IPS-18a (cell line): ENCODE measurements around the gene SLC12A6.
"Not testable (repeated sequence)": the region's sequence is repeated elsewhere in the genome, so short reads cannot be mapped to it uniquely, and the experiment has no call there.

Experiments used
- H3K27ac ChIP-seq: one replicate; pipeline ENCODE4 v1.5.1; 2013; ENCODE audit warnings: low read length
- H3K27me3 ChIP-seq: one replicate; pipeline ENCODE4 v1.6.1; 2013; ENCODE audit warnings: mild to moderate bottlenecking, low read length; ENCODE audit not compliant: control insufficient read depth, insufficient read depth
- H3K36me3 ChIP-seq: one replicate; pipeline ENCODE4 v1.6.1; 2013; ENCODE audit warnings: low read depth, low read length; ENCODE audit not compliant: control insufficient read depth
- H3K4me1 ChIP-seq: one replicate; pipeline ENCODE4 v1.6.1; 2013; ENCODE audit warnings: low read depth, low read length; ENCODE audit not compliant: control insufficient read depth
- H3K4me3 ChIP-seq: one replicate; pipeline ENCODE4 v1.5.1; 2013; ENCODE audit warnings: low read length
- H3K9ac ChIP-seq: one replicate; pipeline ENCODE4 v1.6.1; 2013; ENCODE audit warnings: mild to moderate bottlenecking, low read length, moderate library complexity
- H3K9me3 ChIP-seq: one replicate; pipeline ENCODE4 v1.6.1; 2013; ENCODE audit warnings: low read depth, low read length; ENCODE audit not compliant: control insufficient read depth

Gene SLC12A6

GRCh38 chr15:34337557-34338306 is at the start of gene SLC12A6:
TSS of gene SLC12A6 (minus strand) at chr15:34337781. CDS start at chr15:34336680, 1,101 bp downstream.
- H3K27ac ChIP-seq: no peak within 1 kb of the TSS
- H3K36me3 ChIP-seq: peaks cover 18% of the 10 kb centered on the region
- peak within 1 kb of the TSS; percentile 91 for H3K4me3 ChIP-seq
- H3K27me3 ChIP-seq: peaks cover 9% of the 10 kb centered on the region
- H3K4me1 ChIP-seq: peaks cover 2% of the 10 kb centered on the region
- H3K9ac ChIP-seq: peak within 1 kb of the TSS; percentile 61
- no peaks in the 10 kb centered on the region for H3K9me3 ChIP-seq

DNA sequence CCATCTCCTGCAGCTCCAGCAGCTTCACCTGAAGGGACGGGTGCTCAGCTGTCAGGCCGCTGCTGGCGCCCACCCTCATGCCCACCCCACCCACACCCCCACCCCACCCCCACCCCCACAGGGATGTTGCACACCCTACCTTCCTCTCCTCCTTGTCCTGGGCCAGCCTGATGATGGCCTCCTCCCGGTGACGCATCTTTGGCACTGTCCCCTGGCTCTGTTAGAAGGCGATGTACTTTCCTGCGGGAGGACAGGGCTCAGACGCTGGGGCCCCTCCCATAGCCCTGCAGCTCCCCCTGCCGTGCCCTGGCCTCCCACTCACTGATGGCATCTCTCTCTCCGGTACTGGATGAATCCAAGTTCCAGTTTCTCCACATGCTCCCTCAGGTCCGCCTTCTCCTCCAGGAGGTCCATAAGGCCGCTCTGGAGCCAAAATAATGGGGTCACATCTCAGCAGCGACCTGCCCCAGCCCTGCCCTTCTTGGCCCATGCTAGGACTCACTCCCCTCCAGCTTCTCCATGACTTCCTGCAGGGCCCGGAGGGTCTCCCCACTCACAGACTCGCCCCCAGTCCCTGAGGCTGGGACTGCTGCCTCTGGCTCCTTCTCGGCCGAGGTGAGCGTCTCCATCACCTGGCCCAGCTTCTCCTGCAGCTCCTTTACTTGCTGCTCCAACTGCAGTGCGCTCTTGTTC is 44.4 kb upstream of the SLC12A6 start:
- not testable (repeated sequence) for H3K9me3 ChIP-seq, H3K27me3 ChIP-seq, H3K4me1 ChIP-seq, H3K4me3 ChIP-seq, H3K36me3 ChIP-seq, H3K9ac ChIP-seq, H3K27ac ChIP-seq

GRCh38 chr15:34380491-34380890 is 42.9 kb upstream of the SLC12A6 start:
- not testable (repeated sequence) for H3K4me3 ChIP-seq, H3K4me1 ChIP-seq, H3K9ac ChIP-seq, H3K36me3 ChIP-seq, H3K9me3 ChIP-seq, H3K27me3 ChIP-seq, H3K27ac ChIP-seq

DNA sequence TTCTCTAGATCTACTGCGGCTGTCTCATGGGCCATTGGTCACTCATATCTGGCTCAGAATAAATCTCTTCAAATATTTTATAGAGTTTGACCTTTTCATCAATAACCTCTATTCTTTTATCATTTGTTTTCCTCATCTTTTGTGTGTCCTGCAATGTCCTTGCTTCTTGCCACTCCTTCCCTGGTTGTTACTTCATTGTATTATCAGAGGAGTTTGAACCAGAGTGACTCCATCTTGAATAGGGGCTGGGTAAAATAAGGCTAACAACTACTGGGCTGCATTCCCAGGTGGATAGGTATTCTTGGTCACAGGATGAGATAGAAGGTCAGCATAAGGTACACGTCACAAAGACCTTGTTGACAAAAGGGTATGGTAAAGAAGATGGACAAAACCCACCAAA is 39.3 kb upstream of the SLC12A6 start:
- H3K9ac ChIP-seq: no peak overlapping the region
- no peaks in the 10 kb centered on the region for H3K27me3 ChIP-seq
- no peak overlapping the region for H3K4me3 ChIP-seq

DNA sequence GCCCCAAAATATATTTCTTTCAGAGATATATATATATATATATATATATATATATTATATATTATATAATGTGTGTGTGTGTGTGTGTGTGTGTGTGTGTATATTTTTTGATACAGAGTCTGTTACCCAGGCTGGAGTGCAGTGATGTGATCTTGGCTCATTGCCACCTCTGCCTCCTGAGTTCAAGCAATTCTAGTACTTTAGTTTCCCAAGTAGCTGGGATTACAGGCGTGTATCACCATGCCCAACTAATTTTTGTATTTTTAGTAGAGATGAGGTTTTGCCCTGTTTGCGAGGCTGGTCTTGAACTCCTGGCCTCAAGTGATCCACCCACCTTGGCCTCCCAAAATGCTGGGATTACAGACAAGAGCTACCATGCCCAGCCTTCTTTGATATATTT is 38.0 kb upstream of the SLC12A6 start:
- not testable (repeated sequence) for H3K27ac ChIP-seq, H3K4me1 ChIP-seq, H3K9ac ChIP-seq, H3K36me3 ChIP-seq, H3K4me3 ChIP-seq, H3K9me3 ChIP-seq, H3K27me3 ChIP-seq

More for the DNA sequence above, 39.3 kb upstream of the SLC12A6 start:
- H3K36me3 ChIP-seq: no peaks in the 10 kb centered on the region
- H3K27ac ChIP-seq: no peak overlapping the region
- no peaks in the 10 kb centered on the region for H3K9me3 ChIP-seq
- H3K4me1 ChIP-seq: peaks cover 7% of the 10 kb centered on the region

DNA sequence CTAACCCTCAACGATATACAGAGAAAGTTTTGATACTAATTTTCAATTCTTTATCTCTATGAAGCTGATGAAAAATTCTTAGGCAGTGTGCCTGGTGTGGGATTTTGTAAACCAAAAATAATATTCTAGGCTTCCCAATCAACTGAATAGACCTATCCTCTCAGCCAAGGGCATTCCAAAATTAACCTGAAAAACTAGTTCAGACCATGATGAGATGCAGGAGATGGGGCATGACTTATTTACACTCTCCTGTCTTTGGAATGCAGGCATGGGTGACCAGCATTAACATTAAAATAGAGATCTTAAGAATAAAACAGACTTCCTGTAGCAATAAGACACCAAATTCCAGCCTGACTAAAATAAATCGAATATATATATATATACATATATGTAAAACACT is 37.2 kb upstream of the SLC12A6 start:
- Histone ChIP-seq H3K36me3 (no peaks in the 10 kb centered on the region), H3K4me3 (no peak overlapping the region), H3K27ac (no peak overlapping the region), H3K9me3 (no peaks in the 10 kb centered on the region), H3K4me1 (peaks cover 7% of the 10 kb centered on the region), H3K9ac (no peak overlapping the region), H3K27me3 (no peaks in the 10 kb centered on the region)

DNA sequence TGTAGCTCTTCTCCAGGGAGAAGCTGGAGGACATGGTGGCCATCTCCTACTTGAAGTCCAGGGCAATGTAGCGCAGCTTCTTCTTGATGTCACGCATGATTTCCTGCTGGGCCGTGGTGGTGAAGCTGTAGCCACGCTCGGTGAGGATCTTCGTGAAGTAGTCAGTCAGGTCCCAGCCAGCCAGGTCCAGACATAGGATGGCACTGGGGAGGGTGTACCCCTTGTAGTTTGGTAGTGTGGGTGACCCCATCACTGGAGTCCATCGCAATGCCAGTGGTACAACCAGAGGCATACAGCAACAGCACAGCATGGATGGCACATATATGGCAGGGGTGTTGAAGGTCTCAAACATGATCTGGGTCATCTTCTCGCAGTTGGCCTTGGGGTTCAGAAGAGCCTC is 36.4 kb upstream of the SLC12A6 start:
- Histone ChIP-seq H3K27ac (no peak overlapping the region), H3K9me3 (no peaks in the 10 kb centered on the region), H3K9ac (no peak overlapping the region), H3K4me1 (peaks cover 7% of the 10 kb centered on the region), H3K36me3 (no peaks in the 10 kb centered on the region), H3K4me3 (no peak overlapping the region), H3K27me3 (no peaks in the 10 kb centered on the region)

GRCh38 chr15:34370643-34371042 is 33.1 kb upstream of the SLC12A6 start:
- peaks cover 8% of the 10 kb centered on the region for H3K4me1 ChIP-seq
- H3K9me3 ChIP-seq: no peaks in the 10 kb centered on the region
- H3K27ac ChIP-seq: no peak overlapping the region
- H3K27me3 ChIP-seq: no peaks in the 10 kb centered on the region
- no peak overlapping the region for H3K4me3 ChIP-seq
- no peak overlapping the region for H3K9ac ChIP-seq
- no peaks in the 10 kb centered on the region for H3K36me3 ChIP-seq

DNA sequence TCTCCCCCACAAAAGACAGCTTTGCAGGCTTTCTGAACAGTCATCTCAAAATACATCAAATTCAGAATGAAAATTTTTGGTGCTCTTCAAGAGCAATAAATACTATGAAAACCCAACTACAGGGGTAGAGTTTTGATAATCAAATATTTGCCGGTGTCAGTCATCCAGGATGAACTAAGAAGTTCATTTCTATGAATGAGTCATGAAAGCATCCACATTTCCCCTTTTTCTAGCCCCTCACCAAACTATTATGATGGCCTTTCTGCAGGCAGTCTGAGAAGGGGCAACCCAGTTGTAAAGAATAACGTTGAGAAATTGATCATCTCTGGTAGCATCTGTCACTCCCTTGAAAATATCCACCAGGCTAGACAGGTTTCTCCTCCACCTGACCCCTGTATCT is 32.5 kb upstream of the SLC12A6 start:
- Histone ChIP-seq H3K9ac (no peak overlapping the region), H3K9me3 (no peaks in the 10 kb centered on the region), H3K36me3 (no peaks in the 10 kb centered on the region), H3K27me3 (no peaks in the 10 kb centered on the region), H3K27ac (no peak overlapping the region), H3K4me1 (peaks cover 10% of the 10 kb centered on the region), H3K4me3 (no peak overlapping the region)

DNA sequence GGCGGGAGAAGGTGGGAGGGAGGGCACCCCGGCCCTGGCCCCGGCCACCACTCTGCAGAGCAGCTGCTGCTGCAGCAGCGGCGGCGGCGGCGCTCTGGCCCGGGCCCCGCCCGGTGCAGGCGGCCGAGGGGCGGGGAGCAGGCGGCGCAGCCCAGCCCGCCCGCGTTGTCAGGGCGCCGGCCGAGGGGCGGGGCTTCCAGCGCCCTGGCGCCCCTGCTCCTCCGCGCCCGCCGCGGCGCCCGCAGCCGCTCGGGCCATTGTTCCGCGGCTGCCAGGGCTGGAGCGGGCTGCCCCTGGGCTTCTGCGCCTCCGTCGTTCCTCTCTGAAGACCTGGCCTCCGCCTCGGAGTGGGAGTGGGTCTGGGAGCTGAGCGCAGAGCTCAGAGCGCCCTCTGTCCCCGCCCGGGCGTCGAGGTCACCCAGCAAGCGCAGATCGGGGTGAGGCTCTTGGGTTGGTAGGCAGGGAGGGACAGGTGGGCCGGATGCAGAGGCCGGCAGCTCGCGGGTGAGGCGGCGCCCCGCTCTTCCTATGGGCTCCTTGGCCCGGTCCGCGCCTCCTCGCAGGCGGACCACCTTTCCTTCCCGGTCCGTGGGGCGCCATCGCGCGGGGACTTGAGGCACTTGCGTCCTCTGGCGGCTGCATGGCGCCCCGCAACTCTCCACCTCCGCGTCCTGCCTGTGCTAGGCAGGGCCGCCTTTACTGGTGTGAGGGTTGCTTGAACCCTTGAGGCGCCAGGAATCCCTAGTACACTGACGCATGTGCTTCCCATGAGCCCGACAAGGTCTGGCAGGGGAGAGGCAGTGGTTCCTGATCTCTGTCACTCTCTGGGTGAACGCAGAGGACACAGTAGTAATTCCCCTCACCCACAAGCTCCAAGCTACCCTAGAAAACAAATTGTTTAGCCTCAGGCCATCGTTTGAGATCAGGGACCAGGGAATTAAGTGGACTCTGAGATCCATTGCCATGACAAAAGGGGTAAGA is 29.8 kb upstream of the SLC12A6 start, which contains the start of gene LPCAT4:
Gene LPCAT4, minus strand, starts transcription at position 96 of the 981 bp plus-strand sequence. CDS start 96 bp downstream, outside the sequence.
- H3K9ac ChIP-seq: peak within 1 kb of the TSS; percentile 87

More for the DNA sequence above, 29.8 kb upstream of the SLC12A6 start, which contains the start of gene LPCAT4:
- Histone ChIP-seq H3K4me3 (peak within 1 kb of the TSS; percentile 63), H3K9me3 (no peaks in the 10 kb centered on the region), H3K36me3 (peaks cover 10% of the 10 kb centered on the region), H3K27me3 (no peaks in the 10 kb centered on the region), H3K27ac (peak within 1 kb of the TSS; percentile 74), H3K4me1 (peaks cover 7% of the 10 kb centered on the region)
